HepG2 (cell line): ENCODE results near the gene CKB. TPM values are rescaled to one million over a fixed set of nuclear protein-coding genes. Genes with fewer than 3 reads are reported as not detected.
A peak's percentile ranks its signal among the peaks of the same experiment; 100 is the strongest.

Experiments
- ARNT2 ChIP-seq: sonication (generic); formaldehyde crosslinking; IDR thresholded peaks from 2 replicates; pipeline ENCODE4 v1.8.0; 2022; ENCODE audit warnings: mild to moderate bottlenecking, low read depth, missing genetic modification reagents, moderate library complexity
- BORCS8-MEF2B ChIP-seq: sonication (generic); formaldehyde crosslinking; IDR thresholded peaks from 2 replicates; pipeline ENCODE4 v1.8.0; 2022; ENCODE audit warnings: mild to moderate bottlenecking, missing genetic modification reagents
- CBFB ChIP-seq: sonication (generic); formaldehyde crosslinking; IDR thresholded peaks from 2 replicates; pipeline ENCODE4 v1.4.0; 2020; ENCODE audit warnings: missing genetic modification reagents
- DMAP1 ChIP-seq: IDR thresholded peaks from 2 replicates; pipeline ENCODE4 v1.6.1; 2016
- E2F1 ChIP-seq: sonication (generic); formaldehyde crosslinking; IDR thresholded peaks from 2 replicates; pipeline ENCODE4 v1.5.0; 2020; ENCODE audit warnings: missing genetic modification reagents
- FOXO4 ChIP-seq: sonication (generic); formaldehyde crosslinking; conservative IDR thresholded peaks from 2 replicates; pipeline ENCODE4 v1.8.1; 2023; ENCODE audit warnings: missing genetic modification reagents
- GABPB1 ChIP-seq: IDR thresholded peaks from 2 replicates; pipeline ENCODE4 v1.6.1; 2016; ENCODE audit warnings: mild to moderate bottlenecking, missing genetic modification reagents, moderate library complexity, missing compliant biosample characterization
- HBP1 ChIP-seq: IDR thresholded peaks from 2 replicates; pipeline ENCODE4 v1.6.1; 2016; ENCODE audit warnings: low read depth, control low read depth
- KDM5A ChIP-seq: fragments of 200-600 bp; sonication (generic); IDR thresholded peaks from 2 replicates; pipeline ENCODE4 v1.7.0; 2018; ENCODE audit warnings: antibody characterized with exemption, mild to moderate bottlenecking, low read length, borderline replicate concordance
- KLF12 ChIP-seq: sonication (generic); formaldehyde crosslinking; IDR thresholded peaks from 2 replicates; pipeline ENCODE4 v1.4.0; 2020; ENCODE audit warnings: missing genetic modification reagents, borderline replicate concordance
- PCBP2 ChIP-seq: fragments of 200-400 bp; formaldehyde crosslinking; optimal IDR thresholded peaks from 2 replicates; pipeline ENCODE3; 2018; ENCODE audit warnings: low read length, low read depth; ENCODE audit not compliant: poor library complexity, severe bottlenecking
- POLR2AphosphoS5 ChIP-seq: IDR thresholded peaks from 2 replicates; pipeline ENCODE4 v1.6.1; 2012; ENCODE audit warnings: low read depth, low read length
- SOX13 ChIP-seq, 3 experiments: fragments of 450-650 bp in 1 of 3; sonication (generic) in 1 of 3; formaldehyde crosslinking in 1 of 3; IDR thresholded peaks in 2 of 3; conservative IDR thresholded peaks in 1 of 3; 2 replicates each; pipeline versions ENCODE4 v1.5.0 to v1.6.1; 2016 to 2020; ENCODE audit warnings: antibody characterized with exemption in 1 of 3, mild to moderate bottlenecking in 1 of 3, missing compliant biosample characterization in 1 of 3, missing genetic modification reagents in 1 of 3, moderate library complexity in 1 of 3
- SOX5 ChIP-seq: IDR thresholded peaks from 2 replicates; pipeline ENCODE4 v1.6.1; 2016; ENCODE audit warnings: borderline replicate concordance
- TAF15 ChIP-seq: fragments of 200-400 bp; formaldehyde crosslinking; IDR thresholded peaks from one replicate; pipeline ENCODE4 v1.6.1; 2018; ENCODE audit warnings: mild to moderate bottlenecking, low read depth, low read length; ENCODE audit not compliant: poor library complexity, severe bottlenecking
- ZBTB20 ChIP-seq: sonication (generic); formaldehyde crosslinking; IDR thresholded peaks from 2 replicates; pipeline ENCODE4 v1.8.1; 2023; ENCODE audit warnings: missing genetic modification reagents, low read depth, mild to moderate bottlenecking, borderline replicate concordance
- ZBTB7B ChIP-seq: sonication (generic); formaldehyde crosslinking; IDR thresholded peaks from 2 replicates; pipeline ENCODE4 v1.4.0; 2020; ENCODE audit warnings: missing genetic modification reagents
- ZEB1 ChIP-seq: IDR thresholded peaks from 2 replicates; pipeline ENCODE4 v1.6.1; 2012; ENCODE audit warnings: mild to moderate bottlenecking, low read depth, inconsistent platforms; ENCODE audit not compliant: insufficient replicate concordance
- ZFP91 ChIP-seq: sonication (generic); formaldehyde crosslinking; IDR thresholded peaks from 2 replicates; pipeline ENCODE4 v1.9.0; 2022; ENCODE audit warnings: missing genetic modification reagents, mild to moderate bottlenecking, borderline replicate concordance
- ZNF383 ChIP-seq: sonication (generic); formaldehyde crosslinking; IDR thresholded peaks from 2 replicates; pipeline ENCODE4 v1.4.0; 2020; ENCODE audit warnings: missing genetic modification reagents, mild to moderate bottlenecking, borderline replicate concordance
- ZNF7 ChIP-seq: IDR thresholded peaks from 2 replicates; pipeline ENCODE4 v1.6.1; 2016; ENCODE audit warnings: missing biosample characterization, missing genetic modification reagents
- ZNF782 ChIP-seq: sonication (generic); formaldehyde crosslinking; IDR thresholded peaks from 2 replicates; pipeline ENCODE4 v1.4.0; 2020; ENCODE audit warnings: missing genetic modification reagents, mild to moderate bottlenecking, borderline replicate concordance
- ZNF788 ChIP-seq: sonication (generic); formaldehyde crosslinking; IDR thresholded peaks from 2 replicates; pipeline ENCODE4 v1.5.0; 2020; ENCODE audit warnings: mild to moderate bottlenecking, missing genetic modification reagents, borderline replicate concordance
- polyA plus RNA-seq, 8 experiments: library from polyadenylated mRNA; depleted of rRNA in 3 of 8; stranded (reverse) in 7 of 8; unstranded in 1 of 8; fragments of >200 nt; fragmentation: Illumina TruSeq in 4 of 8; extraction: Trizol in 4 of 8; gene quantifications; 2 replicates each; pipeline versions ENCODE4 v1.2.1 to v1.2.3, GENCODE V29; 2011 to 2016; ENCODE audit warnings: low read depth in 4 of 8, missing spikeins in 1 of 8, mixed read lengths in 1 of 8; ENCODE audit not compliant: insufficient read depth in 1 of 8
- total RNA-seq, 5 experiments: library from RNA; depleted of rRNA; stranded (reverse); fragments of >200 nt; fragmentation: Illumina TruSeq; extraction: Trizol; gene quantifications; 2 replicates each; pipeline ENCODE4 v1.2.3, GENCODE V29; 2016; ENCODE audit warnings: low read depth in 1 of 5

Gene CKB
- total and polyA plus RNA-seq, 2 of the 13 experiments (the other 11 are each of a cell fraction or from before 2014, with no cell fraction given) = 82.3 to 217 TPM

- TF ChIP-seq POLR2AphosphoS5 = no peak; the same call in 1 of the 2 replicates
- TF ChIP-seq ZBTB7B (CRISPR knock-in tag) = peak; percentile 98
- TF ChIP-seq ZBTB20 (CRISPR knock-in tag) = no peak
- TF ChIP-seq ZNF383 (CRISPR knock-in tag) = no peak
- TF ChIP-seq CBFB (CRISPR knock-in tag) = peak; percentile 69; the same call in 1 of the 2 replicates
- peak; percentile 20; the same call in 1 of the 2 replicates for TF ChIP-seq SOX5 (CRISPR knock-in tag)
- TF ChIP-seq SOX13 (IDR thresholded peaks at IDR 0.05) = no peak
- TF ChIP-seq SOX13 (CRISPR knock-in tag; conservative IDR thresholded peaks at IDR 0.05 in 1 of 2, IDR thresholded peaks at IDR 0.05 in 1 of 2) = 0 out of 4 replicates have a peak, but pooled peaks of 1 of the 2 experiments have one; percentile 9
- peak; percentile 30 for TF ChIP-seq ZEB1
- TF ChIP-seq ZNF788 (CRISPR knock-in tag) = peak; percentile 38
- peak; percentile 33; the same call in 1 of the 2 replicates for TF ChIP-seq BORCS8-MEF2B (CRISPR knock-in tag)
- TF ChIP-seq ZNF782 (CRISPR knock-in tag) = 0 out of 2 replicates have a peak, but pooled peaks have one; percentile 51
- TF ChIP-seq ZNF7 (CRISPR knock-in tag) = no peak
- peak; percentile 80 for TF ChIP-seq DMAP1 (CRISPR knock-in tag)
- peak; percentile 92 for TF ChIP-seq GABPB1 (CRISPR knock-in tag)
- no peak for TF ChIP-seq FOXO4
- TF ChIP-seq HBP1 (CRISPR knock-in tag) = 0 out of 2 replicates have a peak, but pooled peaks have one; percentile 41
- peak; percentile 42; the same call in 1 of the 2 replicates for TF ChIP-seq E2F1 (CRISPR knock-in tag)
- TF ChIP-seq ARNT2 (CRISPR knock-in tag) = 0 out of 2 replicates have a peak, but pooled peaks have one; percentile 78
- peak; percentile 32 for TF ChIP-seq TAF15
- TF ChIP-seq KDM5A = peak; percentile 94; the same call in 1 of the 2 replicates
- peak; percentile 42; the same call in 1 of the 2 replicates for TF ChIP-seq ZFP91
- TF ChIP-seq PCBP2 = no peak
- TF ChIP-seq KLF12 (CRISPR knock-in tag) = peak; percentile 69; the same call in 1 of the 2 replicates
Measured at GRCh38 chr14:103562429-103563225, 40.0 kb upstream of the CKB start, which contains the start of the genes BAG5 and COA8 (continued).
